SK-N-SH (cell line): ENCODE results near the gene CISH. TPM values are rescaled to one million over a fixed set of nuclear protein-coding genes. Genes with fewer than 3 reads are reported as not detected.

Source experiments
- CTCF ChIA-PET: fragments of 300-600, 350-600 bp; formaldehyde crosslinking; extraction: SDS; loops from one replicate; lab custom pipeline; 2021; lab: Yijun Ruan, JAX
- POLR2A ChIA-PET: fragments of 350-600 bp; sonication (Branson Sonifier 250); formaldehyde crosslinking; extraction: SDS; loops from one replicate; lab custom pipeline; 2020; ENCODE audit warnings: antibody characterized with exemption, inconsistent platforms; lab: Yijun Ruan, JAX
- DNase-seq: peaks from one replicate; pipeline ENCODE4 v3.0.0; 2012
- H2AFZ ChIP-seq: fragments of 200-600 bp; sonication (generic); 2 replicates; pipeline ENCODE4 v1.8.1; 2016; ENCODE audit warnings: antibody characterized with exemption, mild to moderate bottlenecking, low read depth
- H3F3A ChIP-seq: fragments of 200-600 bp; sonication (generic); replicated peaks from 2 replicates; pipeline ENCODE3; 2016; ENCODE audit warnings: antibody characterized with exemption, mild to moderate bottlenecking; ENCODE audit not compliant: insufficient read depth
- H3K27ac ChIP-seq, 2 experiments: fragments of 200-500 bp in 1 of 2; fragments of 200-600 bp in 1 of 2; sonication (Bioruptor generic) in 1 of 2; sonication (generic), shearing (Covaris generic) in 1 of 2; 2 replicates each; pipeline versions ENCODE4 v1.5.1 to v1.6.1; 2014 to 2016; ENCODE audit warnings: low read depth in 2 of 2, inconsistent platforms in 1 of 2, low read length in 1 of 2, mild to moderate bottlenecking in 1 of 2, mixed read lengths in 1 of 2
- H3K27me3 ChIP-seq: fragments of 200-600 bp; sonication (generic), shearing (Covaris generic); 2 replicates; pipeline ENCODE4 v1.6.1; 2016; ENCODE audit warnings: mixed run types; ENCODE audit not compliant: insufficient read depth
- H3K36me3 ChIP-seq, 2 experiments: fragments of 200-500 bp in 1 of 2; fragments of 200-600 bp in 1 of 2; sonication (Bioruptor generic) in 1 of 2; sonication (generic) in 1 of 2; replicated peaks in 1 of 2; 2 replicates each; pipeline versions ENCODE3 to v1.5.1; 2014 to 2016; ENCODE audit warnings: low read length in 1 of 2, mild to moderate bottlenecking in 1 of 2; ENCODE audit not compliant: insufficient read depth in 2 of 2, control insufficient read depth in 1 of 2
- H3K4me1 ChIP-seq, 2 experiments: fragments of 200-500 bp in 1 of 2; fragments of 200-600 bp in 1 of 2; sonication (Bioruptor generic) in 1 of 2; sonication (generic), shearing (Covaris generic) in 1 of 2; 2 replicates each; pipeline versions ENCODE4 v1.5.1 to v1.6.1; 2014 to 2016; ENCODE audit warnings: low read depth in 1 of 2, low read length in 1 of 2, mixed run types in 1 of 2; ENCODE audit not compliant: insufficient read depth in 2 of 2, control insufficient read depth in 1 of 2
- H3K4me2 ChIP-seq: fragments of 200-600 bp; sonication (generic), shearing (Covaris generic); 2 replicates; pipeline ENCODE4 v1.6.1; 2017; ENCODE audit warnings: mixed run types
- H3K4me3 ChIP-seq, 2 experiments: fragments of 200-500 bp in 1 of 2; fragments of 200-600 bp in 1 of 2; sonication (Bioruptor generic) in 1 of 2; sonication (generic), shearing (Covaris generic) in 1 of 2; 2 replicates each; pipeline versions ENCODE4 v1.5.1 to v1.8.1; 2014 to 2016; ENCODE audit warnings: low read depth in 2 of 2, inconsistent platforms in 1 of 2, low read length in 1 of 2, mild to moderate bottlenecking in 1 of 2, mixed read lengths in 1 of 2, moderate library complexity in 1 of 2
- H3K79me2 ChIP-seq: fragments of 200-600 bp; sonication (generic); 2 replicates; pipeline ENCODE4 v1.8.1; 2017; ENCODE audit warnings: mild to moderate bottlenecking; ENCODE audit not compliant: insufficient read depth
- H3K9ac ChIP-seq: fragments of 200-600 bp; sonication (generic); 2 replicates; pipeline ENCODE4 v1.6.1; 2017; ENCODE audit warnings: mixed run types
- H3K9me2 ChIP-seq: fragments of 200-600 bp; sonication (generic); 2 replicates; pipeline ENCODE4 v1.6.1; 2017; ENCODE audit warnings: mixed run types
- H3K9me3 ChIP-seq: fragments of 200-600 bp; sonication (generic); 2 replicates; pipeline ENCODE4 v1.6.1; 2017; ENCODE audit warnings: mixed run types, mild to moderate bottlenecking, moderate library complexity
- H4K20me1 ChIP-seq: fragments of 200-600 bp; sonication (generic); 2 replicates; pipeline ENCODE4 v1.6.1; 2017; ENCODE audit warnings: mild to moderate bottlenecking, mixed run types; ENCODE audit not compliant: insufficient read depth
- CTCF ChIP-seq: fragments of 200-600 bp; sonication (generic); IDR thresholded peaks from 2 replicates; pipeline ENCODE4 v1.6.1; 2017; ENCODE audit warnings: antibody characterized with exemption, mild to moderate bottlenecking, moderate library complexity
- MEF2A ChIP-seq: IDR thresholded peaks from 2 replicates; pipeline ENCODE4 v1.4.0; 2012; ENCODE audit warnings: low read depth, borderline replicate concordance
- NFIC ChIP-seq: IDR thresholded peaks from 2 replicates; pipeline ENCODE4 v1.4.0; 2012; ENCODE audit warnings: borderline replicate concordance
- NRF1 ChIP-seq: IDR thresholded peaks from 2 replicates; pipeline ENCODE4 v1.6.1; 2012; ENCODE audit warnings: low read depth, mild to moderate bottlenecking, low read length
- PBX3 ChIP-seq: IDR thresholded peaks from 2 replicates; pipeline ENCODE4; 2012
- SMC3 ChIP-seq: IDR thresholded peaks from 2 replicates; pipeline ENCODE4 v1.6.1; 2012; ENCODE audit warnings: low read depth, low read length, improper control_type of control experiment
- TAF1 ChIP-seq: IDR thresholded peaks from 2 replicates; pipeline ENCODE4 v1.6.1; 2012; ENCODE audit warnings: low read depth, mild to moderate bottlenecking, low read length, moderate library complexity, borderline replicate concordance
- TEAD4 ChIP-seq: IDR thresholded peaks from 2 replicates; pipeline ENCODE4 v1.4.0; 2012; ENCODE audit warnings: mild to moderate bottlenecking, borderline replicate concordance; ENCODE audit not compliant: insufficient read depth
- YY1 ChIP-seq: IDR thresholded peaks from 2 replicates; pipeline ENCODE4 v1.4.0; 2012; ENCODE audit warnings: low read depth, mild to moderate bottlenecking
- WGBS: methylation state at CpG from one replicate; pipeline ENCODE4 v1.1.6; 2017; ENCODE audit warnings: low lambda C conversion rate; 5-methylcytosine and 5-hydroxymethylcytosine counted together
- polyA plus RNA-seq, 3 experiments: library from polyadenylated mRNA; depleted of rRNA; stranded (reverse); fragments of >200 nt; gene quantifications; 2 replicates each; pipeline ENCODE4 v1.2.3, GENCODE V29; 2012
- TF ChIP-seq, protein P1 (sequence below): IDR thresholded peaks from 2 replicates; pipeline ENCODE4 v1.6.1; 2012; ENCODE audit warnings: mild to moderate bottlenecking, low read depth, low read length, moderate library complexity
- TF ChIP-seq, protein P2 (sequence below): fragments of 150-350 bp; IDR thresholded peaks from 2 replicates; pipeline ENCODE4 v1.6.1; 2016; ENCODE audit warnings: mild to moderate bottlenecking, low read depth, low read length

The CISH gene
- polyA plus RNA-seq, 1 of the 3 experiments (the other 2 are of a cell fraction): 2.6 TPM

DNA sequence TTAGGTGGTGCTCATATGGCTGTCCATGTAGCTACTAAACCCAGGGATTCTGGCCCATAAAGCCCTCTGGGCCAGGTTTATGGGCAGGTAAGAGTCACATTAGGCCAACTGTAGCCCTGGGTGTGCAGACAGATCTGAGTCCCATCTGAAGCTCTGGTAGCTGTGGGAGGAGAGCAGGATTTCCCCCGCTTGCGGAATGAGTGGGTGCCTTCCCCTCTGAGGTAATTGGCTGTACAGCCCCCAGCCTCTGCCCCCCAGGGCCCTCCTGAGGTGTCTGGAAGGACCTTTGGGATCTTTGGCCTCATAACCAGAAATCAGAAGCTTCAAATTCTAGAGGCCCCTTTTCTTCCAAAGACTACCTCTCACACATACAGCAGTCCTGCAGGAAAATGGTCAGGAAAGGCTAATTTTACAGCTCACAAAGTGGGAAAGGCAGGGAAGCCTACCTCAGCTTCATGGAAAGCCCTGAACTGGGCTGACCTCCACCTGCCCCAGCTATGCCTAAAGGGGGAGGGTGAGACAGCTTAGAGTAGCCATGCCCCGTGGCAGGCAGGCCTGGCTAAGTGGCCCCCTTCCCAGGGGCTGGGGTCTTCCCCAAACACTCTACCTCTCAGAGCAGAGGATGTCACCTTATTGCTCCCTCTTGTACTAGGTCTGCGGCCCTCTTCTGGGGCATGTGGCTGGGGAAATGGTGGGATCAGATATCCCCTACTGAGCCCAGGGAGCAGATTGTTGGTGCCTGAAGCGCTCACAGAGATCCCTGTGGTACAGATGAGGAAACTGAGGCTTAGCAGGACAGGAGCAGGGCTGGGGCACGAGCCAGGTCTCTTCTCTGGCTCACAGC lies 25.4 kb downstream of the CISH start:
- H3F3A ChIP-seq: peaks cover 3% of the 10 kb centered on the region
- 83% methylated on average over 1 of the region's 6 CpGs for WGBS
- ChIA-PET CTCF (interaction anchor here (1.2 to 5.3 kb wide), 4 partner anchors 8 to 28 kb away, joined by 4 to 63 read pairs (median 14); partner anchors contain the start of genes CISH and MAPKAPK3), POLR2A (interaction anchor here (1.1 kb wide), 1 partner anchor 17 kb away, joined by 3 read pairs; the partner anchor contains the start of gene HEMK1)
- H3K79me2 ChIP-seq: no peaks in the 10 kb centered on the region
- TF ChIP-seq, protein P1, sequence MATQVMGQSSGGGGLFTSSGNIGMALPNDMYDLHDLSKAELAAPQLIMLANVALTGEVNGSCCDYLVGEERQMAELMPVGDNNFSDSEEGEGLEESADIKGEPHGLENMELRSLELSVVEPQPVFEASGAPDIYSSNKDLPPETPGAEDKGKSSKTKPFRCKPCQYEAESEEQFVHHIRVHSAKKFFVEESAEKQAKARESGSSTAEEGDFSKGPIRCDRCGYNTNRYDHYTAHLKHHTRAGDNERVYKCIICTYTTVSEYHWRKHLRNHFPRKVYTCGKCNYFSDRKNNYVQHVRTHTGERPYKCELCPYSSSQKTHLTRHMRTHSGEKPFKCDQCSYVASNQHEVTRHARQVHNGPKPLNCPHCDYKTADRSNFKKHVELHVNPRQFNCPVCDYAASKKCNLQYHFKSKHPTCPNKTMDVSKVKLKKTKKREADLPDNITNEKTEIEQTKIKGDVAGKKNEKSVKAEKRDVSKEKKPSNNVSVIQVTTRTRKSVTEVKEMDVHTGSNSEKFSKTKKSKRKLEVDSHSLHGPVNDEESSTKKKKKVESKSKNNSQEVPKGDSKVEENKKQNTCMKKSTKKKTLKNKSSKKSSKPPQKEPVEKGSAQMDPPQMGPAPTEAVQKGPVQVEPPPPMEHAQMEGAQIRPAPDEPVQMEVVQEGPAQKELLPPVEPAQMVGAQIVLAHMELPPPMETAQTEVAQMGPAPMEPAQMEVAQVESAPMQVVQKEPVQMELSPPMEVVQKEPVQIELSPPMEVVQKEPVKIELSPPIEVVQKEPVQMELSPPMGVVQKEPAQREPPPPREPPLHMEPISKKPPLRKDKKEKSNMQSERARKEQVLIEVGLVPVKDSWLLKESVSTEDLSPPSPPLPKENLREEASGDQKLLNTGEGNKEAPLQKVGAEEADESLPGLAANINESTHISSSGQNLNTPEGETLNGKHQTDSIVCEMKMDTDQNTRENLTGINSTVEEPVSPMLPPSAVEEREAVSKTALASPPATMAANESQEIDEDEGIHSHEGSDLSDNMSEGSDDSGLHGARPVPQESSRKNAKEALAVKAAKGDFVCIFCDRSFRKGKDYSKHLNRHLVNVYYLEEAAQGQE: no peak
- TF ChIP-seq TEAD4 (no peak), MEF2A (no peak), NRF1 (no peak), TAF1 (no peak), PBX3 (no peak), CTCF (no peak), NFIC (no peak), YY1 (no peak), SMC3 (no peak)
- TF ChIP-seq, protein P2, sequence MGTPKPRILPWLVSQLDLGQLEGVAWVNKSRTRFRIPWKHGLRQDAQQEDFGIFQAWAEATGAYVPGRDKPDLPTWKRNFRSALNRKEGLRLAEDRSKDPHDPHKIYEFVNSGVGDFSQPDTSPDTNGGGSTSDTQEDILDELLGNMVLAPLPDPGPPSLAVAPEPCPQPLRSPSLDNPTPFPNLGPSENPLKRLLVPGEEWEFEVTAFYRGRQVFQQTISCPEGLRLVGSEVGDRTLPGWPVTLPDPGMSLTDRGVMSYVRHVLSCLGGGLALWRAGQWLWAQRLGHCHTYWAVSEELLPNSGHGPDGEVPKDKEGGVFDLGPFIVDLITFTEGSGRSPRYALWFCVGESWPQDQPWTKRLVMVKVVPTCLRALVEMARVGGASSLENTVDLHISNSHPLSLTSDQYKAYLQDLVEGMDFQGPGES: no peak
- no peaks in the 10 kb centered on the region for H3K9me2 ChIP-seq
- peaks cover 0 to 12% of the 10 kb centered on the region in 2 experiments for H3K36me3 ChIP-seq
- H3K9me3 ChIP-seq: no peaks in the 10 kb centered on the region
- H3K4me3 ChIP-seq: no peak overlapping the region
- H3K4me1 ChIP-seq: peaks cover 0 to 2% of the 10 kb centered on the region in 2 experiments; a peak in 1 of 4 replicates
- no peak overlapping the region for H2AFZ ChIP-seq
- no peaks in the 10 kb centered on the region for H4K20me1 ChIP-seq
- no peak overlapping the region for H3K4me2 ChIP-seq
- H3K9ac ChIP-seq: no peak overlapping the region
- H3K27ac ChIP-seq: no peak overlapping the region
- H3K27me3 ChIP-seq: no peaks in the 10 kb centered on the region
- no peak for DNase-seq
